SU-DHL-6 (cell line): ENCODE measurements around the gene P2RX2.

Experiments
- H2AFZ ChIP-seq: fragments of 200-600 bp; sonication (generic); 2 replicates; pipeline ENCODE4 v1.6.1; 2014; ENCODE audit warnings: low read depth, mild to moderate bottlenecking, moderate library complexity, mixed read lengths, antibody characterized with exemption, low read length; ENCODE audit not compliant: severe bottlenecking
- H3F3A ChIP-seq: fragments of 200-600 bp; shearing (Covaris generic); 2 replicates; pipeline ENCODE4 v1.6.0; 2016; ENCODE audit warnings: antibody characterized with exemption, mild to moderate bottlenecking; ENCODE audit not compliant: insufficient read depth
- H3K27ac ChIP-seq: fragments of 200-600 bp; sonication (generic); 2 replicates; pipeline ENCODE4 v1.5.1; 2016; ENCODE audit warnings: low read depth, mild to moderate bottlenecking, low read length, moderate library complexity, mixed read lengths
- H3K27me3 ChIP-seq: fragments of 200-600 bp; sonication (generic), shearing (Covaris generic); 2 replicates; pipeline ENCODE4 v1.6.0; 2014; ENCODE audit warnings: mild to moderate bottlenecking, low read length
- H3K36me3 ChIP-seq: fragments of 200-600 bp; sonication (generic); 2 replicates; pipeline ENCODE4 v1.6.1; 2014; ENCODE audit warnings: mild to moderate bottlenecking, low read length, mixed read lengths
- H3K4me2 ChIP-seq: fragments of 300-600, 200-600 bp; shearing (Covaris generic), sonication (generic); 2 replicates; pipeline ENCODE4 v1.6.0; 2014; ENCODE audit warnings: low read length, low read depth, mild to moderate bottlenecking; ENCODE audit not compliant: poor library complexity, severe bottlenecking
- H3K4me3 ChIP-seq: fragments of 200-600 bp; sonication (generic); 2 replicates; pipeline ENCODE4 v1.5.1; 2014; ENCODE audit warnings: antibody characterized with exemption, low read length, mild to moderate bottlenecking, mixed read lengths; ENCODE audit not compliant: insufficient read depth, poor library complexity, severe bottlenecking
- H3K79me2 ChIP-seq: fragments of 200-600 bp; sonication (generic); 2 replicates; pipeline ENCODE4 v1.6.1; 2014; ENCODE audit warnings: mild to moderate bottlenecking, low read length, moderate library complexity; ENCODE audit not compliant: insufficient read depth
- H3K9ac ChIP-seq: fragments of 200-600 bp; sonication (generic); 2 replicates; pipeline ENCODE4 v1.7.0; 2014; ENCODE audit warnings: mild to moderate bottlenecking, low read length
- H3K9me2 ChIP-seq: fragments of 200-600 bp; sonication (generic); replicated peaks from 2 replicates; pipeline ENCODE4 v1.6.1; 2014; ENCODE audit warnings: low read length; ENCODE audit not compliant: insufficient read depth
- H3K9me3 ChIP-seq: fragments of 200-600 bp; sonication (generic); 2 replicates; pipeline ENCODE4 v1.6.1; 2014; ENCODE audit warnings: low read length, mixed read lengths; ENCODE audit not compliant: insufficient read depth
- H4K20me1 ChIP-seq: fragments of 200-600 bp; sonication (generic); 2 replicates; pipeline ENCODE4 v1.6.1; 2014; ENCODE audit warnings: low read depth, mild to moderate bottlenecking, antibody characterized with exemption, low read length, moderate library complexity, mixed read lengths
- CTCF ChIP-seq: fragments of 200-600 bp; sonication (generic); IDR thresholded peaks from one replicate; pipeline ENCODE4 v1.5.1; 2017; ENCODE audit warnings: antibody characterized with exemption, mild to moderate bottlenecking, low read length, moderate library complexity; ENCODE audit not compliant: insufficient read depth, poor library complexity, severe bottlenecking
- EZH2phosphoT487 ChIP-seq: fragments of 200-600 bp; sonication (generic), shearing (Covaris generic); conservative IDR thresholded peaks from 2 replicates; pipeline ENCODE4 v1.6.1; 2018; ENCODE audit warnings: mild to moderate bottlenecking, antibody characterized with exemption, low read length, moderate library complexity, mixed read lengths

The P2RX2 gene

GRCh38 chr12:132614029-132614428 is 4.5 kb upstream of the P2RX2 start:
- TF ChIP-seq CTCF (no peak), EZH2phosphoT487 (no peak)
- no peaks in the 10 kb centered on the region for H4K20me1 ChIP-seq

GRCh38 chr12:132614861-132615578 is 3.6 kb upstream of the P2RX2 start:
- no peak overlapping the region for H3K27ac ChIP-seq
- TF ChIP-seq EZH2phosphoT487 = no peak
- TF ChIP-seq CTCF = peak; percentile 88
- H3F3A ChIP-seq = peaks cover 5% of the 10 kb centered on the region; the same call in 1 of the 2 replicates
- no peak overlapping the region for H2AFZ ChIP-seq
- H3K9me2 ChIP-seq = no peaks in the 10 kb centered on the region
- H3K36me3 ChIP-seq = no peaks in the 10 kb centered on the region
- no peaks in the 10 kb centered on the region for H3K27me3 ChIP-seq
- H3K79me2 ChIP-seq = no peaks in the 10 kb centered on the region
- no peak overlapping the region for H3K4me3 ChIP-seq
- H3K9ac ChIP-seq = no peak overlapping the region
- H3K9me3 ChIP-seq = no peaks in the 10 kb centered on the region; the same call in 1 of the 2 replicates
- H3K4me2 ChIP-seq = no peak overlapping the region
- no peaks in the 10 kb centered on the region for H4K20me1 ChIP-seq

More at GRCh38 chr12:132614029-132614428, 4.5 kb upstream of the P2RX2 start:
- H3K4me3 ChIP-seq = no peak overlapping the region
- no peaks in the 10 kb centered on the region for H3K79me2 ChIP-seq
- no peaks in the 10 kb centered on the region for H3K27me3 ChIP-seq
- H3K9ac ChIP-seq = no peak overlapping the region
- H3K9me2 ChIP-seq = no peaks in the 10 kb centered on the region
- H3K9me3 ChIP-seq = no peaks in the 10 kb centered on the region; the same call in 1 of the 2 replicates
- H3K27ac ChIP-seq = no peak overlapping the region
- H3K4me2 ChIP-seq = no peak overlapping the region
- H2AFZ ChIP-seq = no peak overlapping the region
- H3K36me3 ChIP-seq = no peaks in the 10 kb centered on the region
- H3F3A ChIP-seq = peaks cover 5% of the 10 kb centered on the region; the same call in 1 of the 2 replicates

- Histone ChIP-seq H3K4me2 (no peak overlapping the region), H3K9me2 (no peaks in the 10 kb centered on the region), H3K4me3 (no peak overlapping the region), H3K36me3 (no peaks in the 10 kb centered on the region), H3K27ac (no peak overlapping the region), H3K9me3 (no peaks in the 10 kb centered on the region; the same call in 1 of the 2 replicates), H2AFZ (no peak overlapping the region), H3F3A (peaks cover 5% of the 10 kb centered on the region; the same call in 1 of the 2 replicates), H3K79me2 (no peaks in the 10 kb centered on the region), H3K27me3 (no peaks in the 10 kb centered on the region), H3K9ac (no peak overlapping the region), H4K20me1 (no peaks in the 10 kb centered on the region)
- no peak for TF ChIP-seq CTCF
- no peak for TF ChIP-seq EZH2phosphoT487
Observed at GRCh38 chr12:132615579-132616038, 3.0 kb upstream of the P2RX2 start.
